EL (cell line): ENCODE results near the gene WDR64.

Source experiments
- DNase-seq: peaks from one replicate; pipeline ENCODE4 v3.0.0-alpha.2; 2016

WDR64 gene

GRCh38 chr1:241846375-241846774 is 194.3 kb downstream of the WDR64 start:
- no peak for DNase-seq

- DNase-seq: no peak
Observed at GRCh38 chr1:241846862-241847539, 194.9 kb downstream of the WDR64 start.

GRCh38 chr1:241847540-241847795 is 195.4 kb downstream of the WDR64 start:
- DNase-seq: no peak

GRCh38 chr1:241847796-241848685 is 196.0 kb downstream of the WDR64 start, which contains the start of gene EXO1:
Gene EXO1, plus strand, starts transcription at chr1:241848204. Its CDS starts 2,222 bp downstream, at chr1:241850426.
- peak; percentile 92 for DNase-seq

GRCh38 chr1:241848686-241849344 is 196.7 kb downstream of the WDR64 start:
- DNase-seq: no peak

GRCh38 chr1:241849345-241849695 is 197.2 kb downstream of the WDR64 start:
- no peak for DNase-seq
